ENCODE data around the gene HAPLN1.

HAPLN1 gene

DNA sequence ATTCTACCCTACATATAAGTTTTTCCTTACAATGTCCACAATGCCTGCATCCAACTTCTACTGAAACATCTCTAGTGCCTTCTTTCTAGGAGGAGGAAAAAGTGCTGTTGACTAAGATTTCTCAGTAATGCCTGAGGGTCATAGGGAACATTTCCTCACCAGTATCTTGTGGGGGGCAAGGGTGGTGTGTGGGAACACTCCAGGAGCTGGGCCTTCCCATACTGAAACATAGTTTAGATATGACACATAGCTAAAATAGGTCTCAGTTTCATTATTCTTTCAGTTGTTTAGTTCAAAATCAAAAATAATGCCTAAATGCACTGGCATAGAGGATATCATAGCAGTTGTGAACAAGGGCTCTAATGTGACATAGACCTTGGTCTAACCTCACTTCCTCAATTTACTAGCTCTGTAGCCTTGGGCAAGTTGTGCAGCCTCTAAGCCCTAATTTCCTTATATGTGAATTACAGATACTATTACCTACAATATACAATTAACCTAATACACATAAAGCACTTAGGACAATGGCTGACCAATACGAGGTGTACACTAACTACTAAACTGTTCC is 66.1 kb downstream of the HAPLN1 start:
- ATAC-seq (replicated peaks): no peak
- H3K4me1 Mint-ChIP-seq (ENCODE audit: low read depth in 2 of 2): no peaks in the 10 kb centered on the region
- peaks cover 0 to 2% of the 10 kb centered on the region in 2 donors for H3K9me3 Mint-ChIP-seq
- no peak for DNase-seq
- no peaks in the 10 kb centered on the region for H3K27me3 Mint-ChIP-seq
- no peak overlapping the region for H3K27ac Mint-ChIP-seq
- no peak overlapping the region for H3K4me3 Mint-ChIP-seq
- H3K36me3 Mint-ChIP-seq (ENCODE audit: insufficient read depth): no peaks in the 10 kb centered on the region

DNA sequence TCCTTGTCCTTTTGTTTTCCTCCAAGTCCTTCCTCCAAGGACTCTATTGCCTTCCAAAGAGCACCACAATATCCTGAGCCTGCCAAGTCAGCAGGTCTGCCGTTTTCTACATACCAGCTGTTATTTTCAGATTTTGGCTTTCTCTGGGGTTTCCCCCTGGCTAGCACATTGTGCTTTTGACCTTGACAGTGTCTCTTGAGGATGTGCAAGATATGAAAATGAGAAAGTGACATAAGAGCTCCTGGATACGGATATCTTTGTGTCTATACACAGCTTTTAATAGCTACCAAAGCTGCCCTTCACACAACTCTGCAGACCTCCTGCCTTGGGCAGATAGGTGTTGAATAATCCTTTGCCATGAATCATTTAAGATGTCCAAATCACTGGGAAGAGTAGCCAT is 67.0 kb downstream of the HAPLN1 start:
- ATAC-seq (replicated peaks) (no peak), DNase-seq (no peak)
- Mint-ChIP-seq H3K27ac (no peak overlapping the region), H3K4me1 (ENCODE audit: low read depth in 2 of 2) (no peaks in the 10 kb centered on the region), H3K4me3 (no peak overlapping the region), H3K36me3 (ENCODE audit: insufficient read depth) (no peaks in the 10 kb centered on the region), H3K9me3 (peaks cover 0 to 2% of the 10 kb centered on the region in 2 donors), H3K27me3 (no peaks in the 10 kb centered on the region)

DNA sequence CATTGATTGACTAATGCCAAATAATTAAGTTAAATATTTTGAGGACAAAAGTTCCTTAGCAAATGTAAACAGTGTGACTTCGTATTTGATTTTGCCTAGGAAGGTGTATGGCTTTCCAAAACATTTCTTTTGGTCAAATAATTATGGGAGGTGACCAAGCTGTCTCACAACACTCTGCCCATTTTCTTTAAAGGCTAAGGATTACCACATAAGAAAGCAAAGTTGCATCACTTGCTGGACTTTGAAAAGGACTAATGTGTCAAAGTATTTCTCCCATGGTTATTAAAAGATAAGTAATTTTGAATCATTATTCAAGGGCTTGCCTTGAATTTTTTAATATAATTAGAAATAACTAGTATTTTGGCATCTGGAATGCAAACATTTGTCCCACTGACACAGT is 74.7 kb downstream of the HAPLN1 start:
- Mint-ChIP-seq H3K9me3 (peaks cover 0 to 3% of the 10 kb centered on the region in 2 donors), H3K27ac (no peak overlapping the region), H3K36me3 (ENCODE audit: insufficient read depth) (no peaks in the 10 kb centered on the region), H3K27me3 (no peaks in the 10 kb centered on the region), H3K4me1 (ENCODE audit: low read depth in 2 of 2) (no peaks in the 10 kb centered on the region), H3K4me3 (no peak overlapping the region)
- ATAC-seq (replicated peaks): no peak
- no peak for DNase-seq

DNA sequence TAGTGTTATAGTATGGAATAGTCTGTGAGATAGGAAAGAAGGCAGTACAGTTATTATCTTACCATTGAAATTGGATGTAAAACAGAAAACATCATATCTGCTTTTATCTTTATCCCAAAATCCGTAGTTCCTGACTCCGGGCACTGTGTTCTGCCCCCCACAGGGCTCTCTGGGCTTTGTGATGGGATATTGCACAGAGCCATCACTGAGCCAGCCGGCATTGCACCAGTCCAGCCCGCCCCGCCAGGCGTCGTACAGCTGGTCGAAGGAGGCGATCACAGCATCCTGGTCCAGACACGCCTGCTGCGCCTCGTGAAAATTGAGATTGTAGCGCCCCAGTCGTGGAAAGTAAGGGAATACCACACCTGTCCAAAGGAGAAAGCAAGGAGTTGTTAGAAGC is 76.4 kb downstream of the HAPLN1 start:
- Mint-ChIP-seq H3K27ac (no peak overlapping the region), H3K4me3 (no peak overlapping the region), H3K4me1 (ENCODE audit: low read depth in 2 of 2) (no peaks in the 10 kb centered on the region), H3K27me3 (no peaks in the 10 kb centered on the region), H3K36me3 (ENCODE audit: insufficient read depth) (no peaks in the 10 kb centered on the region), H3K9me3 (peaks cover 0 to 3% of the 10 kb centered on the region in 2 donors)
- ATAC-seq (replicated peaks): no peak
- no peak for DNase-seq

DNA sequence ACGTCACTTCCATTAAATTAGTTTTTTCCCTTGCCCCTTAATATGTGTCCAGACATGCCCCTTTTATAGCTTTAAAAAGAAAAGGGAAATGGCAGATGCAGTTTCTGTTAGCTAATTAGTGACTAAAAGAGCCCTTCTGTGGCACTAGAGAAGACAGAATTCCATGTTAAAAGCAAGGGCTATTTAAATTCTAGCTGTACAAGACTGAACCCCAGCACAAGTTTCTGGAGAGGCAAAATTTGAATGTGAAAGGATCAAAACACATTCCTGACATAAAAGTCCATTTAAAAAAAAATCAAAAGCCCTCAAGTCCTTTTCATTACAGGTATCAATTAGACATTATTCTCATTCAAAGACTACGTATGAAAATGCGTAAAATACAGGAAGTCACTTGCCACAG is 78.7 kb downstream of the HAPLN1 start:
- ATAC-seq (replicated peaks) (no peak), DNase-seq (no peak)
- H3K4me3 Mint-ChIP-seq: no peak overlapping the region
- no peaks in the 10 kb centered on the region for H3K27me3 Mint-ChIP-seq
- H3K27ac Mint-ChIP-seq: no peak overlapping the region
- H3K4me1 Mint-ChIP-seq (ENCODE audit: low read depth in 2 of 2): no peaks in the 10 kb centered on the region
- no peaks in the 10 kb centered on the region for H3K36me3 Mint-ChIP-seq (ENCODE audit: insufficient read depth)
- H3K9me3 Mint-ChIP-seq: peaks cover 0 to 3% of the 10 kb centered on the region in 2 donors

DNA sequence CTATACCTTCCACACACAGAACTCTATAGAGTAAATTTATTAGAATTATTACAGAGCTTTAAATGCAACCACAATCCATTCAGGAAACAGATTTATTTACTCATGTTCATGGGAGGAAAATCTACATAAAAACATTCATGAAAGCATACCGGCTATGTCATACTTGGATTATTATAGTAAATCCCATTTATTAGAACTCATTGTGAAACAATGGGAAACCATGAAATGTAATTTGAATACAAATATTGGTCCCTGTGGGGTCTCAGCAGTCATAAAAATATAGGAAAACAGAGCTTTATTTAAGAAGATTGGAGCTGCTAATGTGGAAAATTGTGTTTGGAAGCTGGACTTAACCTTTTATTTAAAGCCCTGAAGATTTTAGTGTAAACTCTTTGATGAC is 80.7 kb downstream of the HAPLN1 start:
- Mint-ChIP-seq H3K27me3 (no peaks in the 10 kb centered on the region), H3K9me3 (peaks cover 0 to 3% of the 10 kb centered on the region in 2 donors), H3K4me3 (no peak overlapping the region), H3K4me1 (ENCODE audit: low read depth in 2 of 2) (no peaks in the 10 kb centered on the region), H3K27ac (no peak overlapping the region), H3K36me3 (ENCODE audit: insufficient read depth) (no peaks in the 10 kb centered on the region)
- no peak for DNase-seq
- no peak for ATAC-seq (replicated peaks)

DNA sequence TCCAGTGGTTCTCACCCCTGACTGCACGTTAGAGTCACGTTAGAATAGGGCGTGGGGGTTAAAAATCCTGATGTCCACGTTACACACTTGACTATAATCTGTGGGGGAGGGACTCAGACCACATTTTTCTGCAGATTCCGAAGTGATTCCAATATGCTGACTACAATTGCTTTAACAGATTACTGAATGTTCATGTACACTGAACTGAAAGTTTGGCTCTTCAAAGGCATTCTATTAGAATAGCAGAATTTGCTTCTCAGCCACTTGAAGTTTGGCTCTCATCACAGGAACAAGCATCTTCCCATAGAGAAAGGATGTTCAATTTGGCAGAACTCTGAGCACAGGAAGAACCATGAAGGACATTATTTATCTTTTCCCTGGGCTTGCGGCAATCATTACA is 84.5 kb downstream of the HAPLN1 start:
- H3K36me3 Mint-ChIP-seq (ENCODE audit: insufficient read depth): no peaks in the 10 kb centered on the region
- no peaks in the 10 kb centered on the region for H3K9me3 Mint-ChIP-seq
- H3K4me3 Mint-ChIP-seq: no peak overlapping the region
- DNase-seq (no peak), ATAC-seq (replicated peaks) (no peak)
- no peak overlapping the region for H3K27ac Mint-ChIP-seq
- no peaks in the 10 kb centered on the region for H3K4me1 Mint-ChIP-seq (ENCODE audit: low read depth in 2 of 2)
- H3K27me3 Mint-ChIP-seq: no peaks in the 10 kb centered on the region

DNA sequence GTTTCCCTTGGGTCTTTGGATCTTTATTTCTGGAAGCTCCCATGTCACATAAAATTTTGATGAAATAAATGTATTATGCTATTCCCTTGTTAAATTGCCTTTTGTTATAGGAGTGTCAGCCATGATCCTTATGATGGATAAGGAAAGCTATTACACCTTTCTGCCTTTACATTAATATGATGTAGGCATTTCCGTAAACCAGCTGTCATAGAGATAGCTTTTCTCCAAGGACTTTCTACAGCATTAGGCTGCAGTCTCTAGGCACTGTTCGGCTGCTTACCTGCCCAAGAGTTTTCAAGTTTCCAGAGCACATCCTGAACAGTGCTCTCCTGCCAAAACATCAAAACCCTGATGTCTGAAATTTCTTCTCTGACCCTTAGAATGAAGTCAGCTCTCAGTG is 87.4 kb downstream of the HAPLN1 start:
- Mint-ChIP-seq H3K9me3 (peaks cover 0 to 2% of the 10 kb centered on the region in 2 donors), H3K27me3 (no peaks in the 10 kb centered on the region), H3K27ac (no peak overlapping the region), H3K4me3 (no peak overlapping the region), H3K36me3 (ENCODE audit: insufficient read depth) (no peaks in the 10 kb centered on the region), H3K4me1 (ENCODE audit: low read depth in 2 of 2) (no peaks in the 10 kb centered on the region)
- ATAC-seq (replicated peaks): no peak
- no peak for DNase-seq

DNA sequence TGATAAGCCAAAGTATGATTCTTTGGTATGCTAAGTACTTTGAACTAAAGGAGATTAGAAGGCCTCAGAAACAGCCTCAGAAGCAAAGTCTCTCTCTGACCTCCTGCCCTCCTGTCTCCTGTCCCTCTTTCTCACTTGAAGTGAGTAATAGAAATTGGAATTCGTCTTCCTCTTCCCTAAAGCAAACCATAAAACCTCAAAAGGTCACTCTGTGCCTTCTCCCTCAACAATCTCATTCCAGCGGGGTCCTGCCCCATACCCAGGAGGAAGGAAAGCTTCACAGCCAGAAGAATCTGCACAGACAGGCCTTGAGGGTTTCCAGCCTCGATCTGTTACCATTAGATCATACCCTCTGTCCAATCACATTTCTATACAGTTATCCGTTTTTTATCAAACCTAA is 87.8 kb downstream of the HAPLN1 start:
- H3K9me3 Mint-ChIP-seq: peaks cover 0 to 2% of the 10 kb centered on the region in 2 donors
- no peaks in the 10 kb centered on the region for H3K36me3 Mint-ChIP-seq (ENCODE audit: insufficient read depth)
- no peaks in the 10 kb centered on the region for H3K27me3 Mint-ChIP-seq
- no peak for DNase-seq
- H3K4me1 Mint-ChIP-seq (ENCODE audit: low read depth in 2 of 2): no peaks in the 10 kb centered on the region
- no peak for ATAC-seq (replicated peaks)
- H3K4me3 Mint-ChIP-seq: no peak overlapping the region
- no peak overlapping the region for H3K27ac Mint-ChIP-seq

DNA sequence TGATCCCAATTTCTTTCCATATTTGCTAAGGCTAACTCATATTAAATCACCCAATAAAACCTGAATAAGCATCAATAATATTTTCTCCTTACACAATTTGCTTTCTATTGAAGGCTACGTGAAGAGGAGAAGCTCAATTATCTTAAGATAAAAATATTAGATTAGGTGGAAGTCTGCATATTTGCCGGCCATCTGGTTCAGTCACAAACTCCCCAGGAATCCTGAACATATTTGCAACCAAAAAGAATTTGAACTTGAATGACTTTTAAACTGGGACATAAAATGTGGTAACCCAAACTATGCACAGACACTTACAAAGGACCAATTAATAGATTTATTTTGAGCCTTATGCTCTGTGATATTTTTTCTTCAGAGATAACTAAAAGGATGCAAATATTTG is 92.3 kb downstream of the HAPLN1 start:
- Mint-ChIP-seq H3K4me3 (no peak overlapping the region), H3K27me3 (no peaks in the 10 kb centered on the region), H3K4me1 (ENCODE audit: low read depth in 2 of 2) (no peaks in the 10 kb centered on the region), H3K9me3 (peaks cover 0 to 7% of the 10 kb centered on the region in 2 donors), H3K27ac (no peak overlapping the region), H3K36me3 (ENCODE audit: insufficient read depth) (no peaks in the 10 kb centered on the region)
- DNase-seq (no peak), ATAC-seq (replicated peaks) (no peak)

DNA sequence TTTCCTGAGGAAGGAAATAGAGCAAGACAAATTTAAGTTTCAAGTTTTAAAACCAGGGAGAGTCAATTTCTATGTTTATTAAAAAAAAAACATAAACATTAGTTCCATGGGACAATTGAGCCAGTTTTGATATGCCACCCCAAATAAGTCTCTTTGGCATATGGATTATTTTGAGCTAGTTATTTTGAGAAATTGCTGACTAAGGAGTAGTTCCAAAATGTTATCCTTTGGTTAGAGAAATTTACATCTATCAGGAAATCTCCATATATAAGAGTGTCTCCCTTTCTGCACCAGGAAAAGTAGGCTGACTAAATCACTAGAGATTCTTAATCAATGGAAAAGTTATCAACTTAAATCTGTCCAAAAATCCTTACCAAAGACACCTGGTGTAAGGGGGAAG is 105.8 kb downstream of the HAPLN1 start:
- H3K27me3 Mint-ChIP-seq: no peaks in the 10 kb centered on the region
- no peak overlapping the region for H3K4me3 Mint-ChIP-seq
- H3K36me3 Mint-ChIP-seq (ENCODE audit: insufficient read depth): no peaks in the 10 kb centered on the region

DNA sequence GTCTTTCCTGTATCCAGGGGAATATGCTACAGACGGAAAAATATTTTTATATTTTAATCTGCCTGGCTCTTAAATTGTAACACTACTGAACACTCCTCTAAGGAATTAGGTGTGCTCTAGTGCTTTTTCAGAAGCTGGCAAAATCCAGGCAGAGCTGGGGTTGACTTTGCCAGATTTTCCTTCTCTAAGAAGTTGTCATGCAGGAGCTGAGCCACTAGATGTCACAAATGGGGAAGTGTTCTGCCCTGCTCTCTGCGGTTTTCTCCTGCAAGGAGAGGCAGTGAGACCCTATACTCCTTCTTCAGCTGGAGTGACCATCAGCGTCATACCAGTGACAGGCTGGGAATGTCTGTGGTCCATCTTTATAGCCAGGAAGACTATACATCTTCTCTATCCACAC is 112.5 kb downstream of the HAPLN1 start:
- Mint-ChIP-seq H3K27me3 (no peaks in the 10 kb centered on the region), H3K4me1 (ENCODE audit: low read depth in 2 of 2) (no peaks in the 10 kb centered on the region), H3K36me3 (ENCODE audit: insufficient read depth) (no peaks in the 10 kb centered on the region), H3K4me3 (no peak overlapping the region), H3K27ac (no peak overlapping the region), H3K9me3 (peaks cover 0 to 4% of the 10 kb centered on the region in 2 donors)
- DNase-seq: no peak
- ATAC-seq (replicated peaks): no peak

More for the DNA sequence above, 105.8 kb downstream of the HAPLN1 start:
- DNase-seq: no peak
- H3K4me1 Mint-ChIP-seq (ENCODE audit: low read depth in 2 of 2): no peaks in the 10 kb centered on the region
- H3K27ac Mint-ChIP-seq: no peak overlapping the region
- ATAC-seq (replicated peaks): no peak
- peaks cover 0 to 10% of the 10 kb centered on the region in 2 donors for H3K9me3 Mint-ChIP-seq

DNA sequence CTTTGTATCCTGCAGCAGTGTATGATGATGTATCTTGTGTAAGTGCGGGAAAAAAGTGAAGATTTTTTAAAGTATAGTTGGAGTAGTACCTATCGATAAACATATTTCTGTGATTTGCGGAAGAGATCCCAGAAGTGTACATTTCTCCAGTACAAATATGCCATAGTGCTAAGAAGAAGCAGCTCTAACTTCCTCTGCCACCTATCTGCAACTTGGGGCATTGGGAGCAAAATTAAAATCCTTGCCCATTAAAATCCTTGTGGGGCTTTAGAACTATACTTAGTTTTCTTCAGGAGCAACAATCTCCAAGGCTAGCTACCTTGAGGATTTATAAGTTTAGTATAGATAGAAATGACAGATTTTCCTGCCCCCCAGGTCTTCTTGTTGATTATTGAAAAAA is 125.4 kb downstream of the HAPLN1 start:
- peaks cover 0 to 2% of the 10 kb centered on the region in 2 donors for H3K9me3 Mint-ChIP-seq
- H3K4me3 Mint-ChIP-seq: no peak overlapping the region
- no peaks in the 10 kb centered on the region for H3K36me3 Mint-ChIP-seq (ENCODE audit: insufficient read depth)
- no peak for ATAC-seq (replicated peaks)
- no peaks in the 10 kb centered on the region for H3K27me3 Mint-ChIP-seq
- no peak for DNase-seq
- no peaks in the 10 kb centered on the region for H3K4me1 Mint-ChIP-seq (ENCODE audit: low read depth in 2 of 2)
- H3K27ac Mint-ChIP-seq: no peak overlapping the region

DNA sequence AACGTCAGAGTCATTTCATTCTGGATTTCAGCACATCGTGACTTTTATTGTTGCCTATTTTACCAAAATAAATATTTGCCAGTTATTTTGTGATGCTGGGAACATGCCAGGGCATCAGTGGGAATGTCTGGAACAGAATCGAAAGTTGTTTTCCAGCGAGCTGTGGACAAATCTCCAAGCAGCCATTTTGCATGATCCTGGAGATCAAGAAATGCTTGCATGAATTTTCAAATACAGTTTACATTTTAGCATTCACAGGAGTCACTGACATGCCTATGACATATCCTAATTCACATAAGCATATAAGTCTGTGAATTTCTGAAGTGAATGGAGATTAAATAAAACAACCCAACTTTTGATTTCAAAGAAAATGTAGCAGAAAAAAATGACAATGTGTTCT is 129.7 kb downstream of the HAPLN1 start:
- DNase-seq (no peak), ATAC-seq (replicated peaks) (no peak)
- Mint-ChIP-seq H3K27ac (no peak overlapping the region), H3K4me1 (ENCODE audit: low read depth in 2 of 2) (no peaks in the 10 kb centered on the region), H3K36me3 (ENCODE audit: insufficient read depth) (no peaks in the 10 kb centered on the region), H3K4me3 (no peak overlapping the region), H3K9me3 (no peaks in the 10 kb centered on the region), H3K27me3 (no peaks in the 10 kb centered on the region)

DNA sequence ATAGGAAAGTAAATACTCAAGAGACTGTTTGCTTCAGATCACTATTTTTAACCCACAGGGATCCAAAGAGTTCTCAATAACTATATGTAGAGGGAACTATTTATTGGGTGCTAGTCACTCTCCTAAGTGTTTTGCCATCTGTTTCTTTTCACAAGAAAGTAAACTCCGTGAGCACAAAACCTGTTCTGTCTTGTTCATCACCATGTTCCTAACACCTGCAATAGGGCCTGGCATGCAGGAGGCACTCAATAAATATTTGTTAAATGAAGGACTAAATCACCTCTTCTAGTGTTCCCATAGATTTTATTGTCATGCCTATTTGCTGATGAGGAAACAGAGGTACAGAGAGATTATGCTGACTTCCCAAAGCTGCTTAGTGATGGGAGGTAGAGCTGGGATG is 130.9 kb downstream of the HAPLN1 start:
- no peak for DNase-seq
- no peaks in the 10 kb centered on the region for H3K9me3 Mint-ChIP-seq
- H3K4me3 Mint-ChIP-seq: no peak overlapping the region
- H3K27me3 Mint-ChIP-seq: no peaks in the 10 kb centered on the region
- no peaks in the 10 kb centered on the region for H3K4me1 Mint-ChIP-seq (ENCODE audit: low read depth in 2 of 2)
- H3K27ac Mint-ChIP-seq: no peak overlapping the region
- no peaks in the 10 kb centered on the region for H3K36me3 Mint-ChIP-seq (ENCODE audit: insufficient read depth)
- ATAC-seq (replicated peaks): no peak

Data from effector memory CD8-positive, alpha-beta T cell (primary cell).